Liver (tissue), 3 donors: ENCODE measurements around the gene NUDCD2.

Experiments used
- CTCF ChIP-seq: fragments of 150-350 bp; IDR thresholded peaks from 2 replicates; pipeline ENCODE4 v1.5.1; 2017; ENCODE audit warnings: improper control_type of control experiment, low read depth, low read length; ENCODE audit not compliant: missing input control
- EGR1 ChIP-seq, 2 donors: IDR thresholded peaks; 2 replicates each; pipeline ENCODE4 v1.6.1; 2016 to 2018; ENCODE audit warnings: antibody characterized with exemption in 2 of 2, low read depth in 2 of 2
- MAX ChIP-seq: IDR thresholded peaks from 2 replicates; pipeline ENCODE4 v1.6.1; 2016; ENCODE audit warnings: antibody characterized with exemption
- RAD21 ChIP-seq, 2 donors: IDR thresholded peaks; 2 replicates each; pipeline ENCODE4 v1.6.1; 2016; ENCODE audit warnings: antibody characterized with exemption in 2 of 2, mild to moderate bottlenecking in 2 of 2
- RXRA ChIP-seq, 2 donors: IDR thresholded peaks; 2 replicates each; pipeline ENCODE4 v1.6.1; 2017 to 2018; ENCODE audit warnings: antibody characterized with exemption in 2 of 2, mild to moderate bottlenecking in 1 of 2
- SP1 ChIP-seq: IDR thresholded peaks from 2 replicates; pipeline ENCODE4 v1.6.1; 2018; ENCODE audit warnings: antibody characterized with exemption, mild to moderate bottlenecking
- ZBTB33 ChIP-seq: IDR thresholded peaks from 2 replicates; pipeline ENCODE4 v1.6.1; 2016; ENCODE audit warnings: antibody characterized with exemption
- donor health status: healthy.
- donor health status: healthy.

- TF ChIP-seq CTCF (no peak), RAD21 (IDR thresholded peaks at IDR 0.05) (no peak), RXRA (IDR thresholded peaks at IDR 0.05) (no peak), EGR1 (IDR thresholded peaks at IDR 0.05; ENCODE audit: low read depth in 2 of 2) (no peak), SP1 (no peak), ZBTB33 (no peak), MAX (no peak)
These were observed 15.4 kb downstream of the NUDCD2 start for GRCh38 chr5:163444526-163444925.
